ENCODE results near the gene MYEF2. TPM values are rescaled to one million over a fixed set of nuclear protein-coding genes. Genes with fewer than 3 reads are reported as not detected.

Gene MYEF2
- total and polyA plus RNA-seq, 10 of the 15 experiments (the other 5 are each of a cell fraction or from before 2014, with no cell fraction given) = 9.2 to 47.0 (median 19.9) TPM

DNA sequence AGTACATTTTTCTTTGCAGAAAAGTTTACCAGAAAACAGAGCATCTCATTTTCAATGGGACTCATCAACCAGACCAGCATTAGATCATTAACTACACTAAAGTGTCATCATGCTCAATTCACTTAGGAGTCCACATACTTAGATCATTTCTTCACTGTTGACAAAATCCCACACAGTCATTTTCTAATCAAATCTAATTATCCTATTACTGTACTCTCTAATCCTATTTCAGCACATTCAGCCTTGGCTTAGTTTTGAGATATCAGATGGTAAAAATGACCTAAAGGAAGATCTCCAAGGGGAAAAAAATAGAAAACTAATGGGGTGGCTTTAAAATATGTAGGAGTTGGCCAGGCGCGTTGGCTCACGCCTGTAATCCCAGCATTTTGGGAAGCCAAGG lies 8.2 kb upstream of the MYEF2 start:
- H2AFZ ChIP-seq (ENCODE audit: control insufficient read depth, low read depth, low read length) = no peak overlapping the region
- no peaks in the 10 kb centered on the region for H3K79me2 ChIP-seq (ENCODE audit: control insufficient read depth, insufficient read depth, low read length)
- in situ Hi-C loops (cut with MboI) (no loop called here), intact Hi-C loops (cut with micrococcal nuclease; ENCODE audit: unreplicated experiment) (no loop called here)
- ChIA-PET SMC1A (ENCODE audit: uncharacterized antibody, unreplicated experiment) (no interaction called here), CTCF (no interaction called here), RAD21 (ENCODE audit: unreplicated experiment) (no interaction called here), POLR2A (no interaction called here)
- no peak for TF ChIP-seq KDM1A (IDR thresholded peaks at IDR 0.05; ENCODE audit: borderline replicate concordance)
- no peak for TF ChIP-seq TCF3 (IDR thresholded peaks at IDR 0.05; ENCODE audit: borderline replicate concordance, insufficient read depth, low read depth, low read length)
- no peak for TF ChIP-seq YBX1 (IDR thresholded peaks at IDR 0.05)
- TF ChIP-seq PAX5 (IDR thresholded peaks at IDR 0.05; ENCODE audit: borderline replicate concordance, low read depth, low read length) = no peak
- no peak for TF ChIP-seq SREBF1 (IDR thresholded peaks at IDR 0.05; ENCODE audit: low read length)
- no peak for TF ChIP-seq CBFB (IDR thresholded peaks at IDR 0.05; ENCODE audit: low read depth)
- TF ChIP-seq, protein P1, sequence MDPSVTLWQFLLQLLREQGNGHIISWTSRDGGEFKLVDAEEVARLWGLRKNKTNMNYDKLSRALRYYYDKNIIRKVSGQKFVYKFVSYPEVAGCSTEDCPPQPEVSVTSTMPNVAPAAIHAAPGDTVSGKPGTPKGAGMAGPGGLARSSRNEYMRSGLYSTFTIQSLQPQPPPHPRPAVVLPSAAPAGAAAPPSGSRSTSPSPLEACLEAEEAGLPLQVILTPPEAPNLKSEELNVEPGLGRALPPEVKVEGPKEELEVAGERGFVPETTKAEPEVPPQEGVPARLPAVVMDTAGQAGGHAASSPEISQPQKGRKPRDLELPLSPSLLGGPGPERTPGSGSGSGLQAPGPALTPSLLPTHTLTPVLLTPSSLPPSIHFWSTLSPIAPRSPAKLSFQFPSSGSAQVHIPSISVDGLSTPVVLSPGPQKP (IDR thresholded peaks at IDR 0.05; ENCODE audit: low read depth, low read length) = no peak
- no peak for TF ChIP-seq IKZF1 (conservative IDR thresholded peaks at IDR 0.05)
- TF ChIP-seq, protein P2, sequence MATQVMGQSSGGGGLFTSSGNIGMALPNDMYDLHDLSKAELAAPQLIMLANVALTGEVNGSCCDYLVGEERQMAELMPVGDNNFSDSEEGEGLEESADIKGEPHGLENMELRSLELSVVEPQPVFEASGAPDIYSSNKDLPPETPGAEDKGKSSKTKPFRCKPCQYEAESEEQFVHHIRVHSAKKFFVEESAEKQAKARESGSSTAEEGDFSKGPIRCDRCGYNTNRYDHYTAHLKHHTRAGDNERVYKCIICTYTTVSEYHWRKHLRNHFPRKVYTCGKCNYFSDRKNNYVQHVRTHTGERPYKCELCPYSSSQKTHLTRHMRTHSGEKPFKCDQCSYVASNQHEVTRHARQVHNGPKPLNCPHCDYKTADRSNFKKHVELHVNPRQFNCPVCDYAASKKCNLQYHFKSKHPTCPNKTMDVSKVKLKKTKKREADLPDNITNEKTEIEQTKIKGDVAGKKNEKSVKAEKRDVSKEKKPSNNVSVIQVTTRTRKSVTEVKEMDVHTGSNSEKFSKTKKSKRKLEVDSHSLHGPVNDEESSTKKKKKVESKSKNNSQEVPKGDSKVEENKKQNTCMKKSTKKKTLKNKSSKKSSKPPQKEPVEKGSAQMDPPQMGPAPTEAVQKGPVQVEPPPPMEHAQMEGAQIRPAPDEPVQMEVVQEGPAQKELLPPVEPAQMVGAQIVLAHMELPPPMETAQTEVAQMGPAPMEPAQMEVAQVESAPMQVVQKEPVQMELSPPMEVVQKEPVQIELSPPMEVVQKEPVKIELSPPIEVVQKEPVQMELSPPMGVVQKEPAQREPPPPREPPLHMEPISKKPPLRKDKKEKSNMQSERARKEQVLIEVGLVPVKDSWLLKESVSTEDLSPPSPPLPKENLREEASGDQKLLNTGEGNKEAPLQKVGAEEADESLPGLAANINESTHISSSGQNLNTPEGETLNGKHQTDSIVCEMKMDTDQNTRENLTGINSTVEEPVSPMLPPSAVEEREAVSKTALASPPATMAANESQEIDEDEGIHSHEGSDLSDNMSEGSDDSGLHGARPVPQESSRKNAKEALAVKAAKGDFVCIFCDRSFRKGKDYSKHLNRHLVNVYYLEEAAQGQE (IDR thresholded peaks at IDR 0.05; ENCODE audit: low read depth, low read length) = no peak
- TF ChIP-seq, protein P3, sequence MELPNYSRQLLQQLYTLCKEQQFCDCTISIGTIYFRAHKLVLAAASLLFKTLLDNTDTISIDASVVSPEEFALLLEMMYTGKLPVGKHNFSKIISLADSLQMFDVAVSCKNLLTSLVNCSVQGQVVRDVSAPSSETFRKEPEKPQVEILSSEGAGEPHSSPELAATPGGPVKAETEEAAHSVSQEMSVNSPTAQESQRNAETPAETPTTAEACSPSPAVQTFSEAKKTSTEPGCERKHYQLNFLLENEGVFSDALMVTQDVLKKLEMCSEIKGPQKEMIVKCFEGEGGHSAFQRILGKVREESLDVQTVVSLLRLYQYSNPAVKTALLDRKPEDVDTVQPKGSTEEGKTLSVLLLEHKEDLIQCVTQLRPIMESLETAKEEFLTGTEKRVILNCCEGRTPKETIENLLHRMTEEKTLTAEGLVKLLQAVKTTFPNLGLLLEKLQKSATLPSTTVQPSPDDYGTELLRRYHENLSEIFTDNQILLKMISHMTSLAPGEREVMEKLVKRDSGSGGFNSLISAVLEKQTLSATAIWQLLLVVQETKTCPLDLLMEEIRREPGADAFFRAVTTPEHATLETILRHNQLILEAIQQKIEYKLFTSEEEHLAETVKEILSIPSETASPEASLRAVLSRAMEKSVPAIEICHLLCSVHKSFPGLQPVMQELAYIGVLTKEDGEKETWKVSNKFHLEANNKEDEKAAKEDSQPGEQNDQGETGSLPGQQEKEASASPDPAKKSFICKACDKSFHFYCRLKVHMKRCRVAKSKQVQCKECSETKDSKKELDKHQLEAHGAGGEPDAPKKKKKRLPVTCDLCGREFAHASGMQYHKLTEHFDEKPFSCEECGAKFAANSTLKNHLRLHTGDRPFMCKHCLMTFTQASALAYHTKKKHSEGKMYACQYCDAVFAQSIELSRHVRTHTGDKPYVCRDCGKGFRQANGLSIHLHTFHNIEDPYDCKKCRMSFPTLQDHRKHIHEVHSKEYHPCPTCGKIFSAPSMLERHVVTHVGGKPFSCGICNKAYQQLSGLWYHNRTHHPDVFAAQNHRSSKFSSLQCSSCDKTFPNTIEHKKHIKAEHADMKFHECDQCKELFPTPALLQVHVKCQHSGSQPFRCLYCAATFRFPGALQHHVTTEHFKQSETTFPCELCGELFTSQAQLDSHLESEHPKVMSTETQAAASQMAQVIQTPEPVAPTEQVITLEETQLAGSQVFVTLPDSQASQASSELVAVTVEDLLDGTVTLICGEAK (IDR thresholded peaks at IDR 0.05; ENCODE audit: borderline replicate concordance) = no peak
- no peak for TF ChIP-seq POLR2A (IDR thresholded peaks at IDR 0.05; ENCODE audit: low read depth, low read length)
- no peak for TF ChIP-seq FOS (IDR thresholded peaks at IDR 0.05; ENCODE audit: borderline replicate concordance, extremely low read depth, insufficient read length)
- no peaks in the 10 kb centered on the region; the same call in 2 of the 3 replicates for H3K9me3 ChIP-seq (replicated peaks; ENCODE audit: control insufficient read depth, insufficient read depth, low read length)
- H3K4me2 ChIP-seq (ENCODE audit: control insufficient read depth, insufficient read depth) = no peak overlapping the region
- H4K20me1 ChIP-seq (ENCODE audit: control insufficient read depth, insufficient read depth) = no peaks in the 10 kb centered on the region
- ATAC-seq (no peak), FAIRE-seq (no peak), DNase-seq (ENCODE audit: low read depth, low spot score) (no peak)
- H3K4me1 ChIP-seq (ENCODE audit: control insufficient read depth, insufficient read depth, low read length) = no peaks in the 10 kb centered on the region
- no peak overlapping the region for H3K4me3 ChIP-seq
- H3K9ac ChIP-seq (ENCODE audit: control insufficient read depth, insufficient read depth, low read length) = no peak overlapping the region
- H3K27ac ChIP-seq (ENCODE audit: control insufficient read depth, insufficient read depth) = no peak overlapping the region
- no peaks in the 10 kb centered on the region for H3K27me3 ChIP-seq (replicated peaks in 1 of 2; ENCODE audit: control insufficient read depth in 2 of 2, insufficient read depth in 2 of 2, low read length in 1 of 2)
- no TSS peak for BruUV-seq (replicated peaks)
- WGBS (ENCODE audit: insufficient coverage, insufficient replicate concordance, low lambda C conversion rate, missing lambda C conversion rate) = 95% methylated on average over 3 of the region's 3 CpGs
- H3K36me3 ChIP-seq (ENCODE audit: control insufficient read depth in 2 of 2, insufficient read depth in 2 of 2, low read length in 1 of 2) = no peaks in the 10 kb centered on the region
